KBM-7 (cell line): ENCODE results near the gene KRTAP12-2.
"Not testable (repeated sequence)": the region's sequence is repeated elsewhere in the genome, so short reads cannot be mapped to it uniquely, and the experiment has no call there.

Experiments used
- DNase-seq: peaks from one replicate; pipeline ENCODE4 v3.0.0-alpha.2; 2015
- in situ Hi-C: fragments of 300-500 bp; cut with MboI; formaldehyde crosslinking; loops from 2 replicates; pipeline ENCODE4 v1.14.3; 2020; ENCODE audit warnings: low sequenced_read_pairs, low pct_unique_long_range_greater_than_20kb, mixed read lengths

Gene KRTAP12-2

GRCh38 chr21:44703731-44704635, 37.3 kb upstream of the KRTAP12-2 start:
- DNase-seq = no peak
- in situ Hi-C loops = no loop called here

- DNase-seq = no peak
- in situ Hi-C loops = no loop called here
Measured at GRCh38 chr21:44702973-44703730, 36.4 kb upstream of the KRTAP12-2 start.

GRCh38 chr21:44702111-44702972, 35.6 kb upstream of the KRTAP12-2 start:
- in situ Hi-C loops = no loop called here
- no peak for DNase-seq

GRCh38 chr21:44701541-44701940, 34.8 kb upstream of the KRTAP12-2 start:
- in situ Hi-C loops = no loop called here
- DNase-seq = no peak

- DNase-seq = no peak
- in situ Hi-C loops = no loop called here
Measured at GRCh38 chr21:44701023-44701400, 34.3 kb upstream of the KRTAP12-2 start.

GRCh38 chr21:44700101-44701022, 33.6 kb upstream of the KRTAP12-2 start:
- DNase-seq = no peak
- in situ Hi-C loops = no loop called here

- no peak for DNase-seq
- in situ Hi-C loops = no loop called here
Measured at GRCh38 chr21:44699502-44700001, 32.8 kb upstream of the KRTAP12-2 start.

- in situ Hi-C loops = no loop called here
- DNase-seq = no peak
Measured at GRCh38 chr21:44697811-44698734, 31.3 kb upstream of the KRTAP12-2 start.

GRCh38 chr21:44697172-44697810, 30.6 kb upstream of the KRTAP12-2 start, which contains the start of gene KRTAP10-12:
Gene KRTAP10-12 (plus strand): TSS chr21:44697172. CDS start chr21:44697202, 30 bp downstream.
- in situ Hi-C loops, DNase-seq: not testable (repeated sequence)

- no peak for DNase-seq
- in situ Hi-C loops = no loop called here
Measured at GRCh38 chr21:44696572-44696971, 29.8 kb upstream of the KRTAP12-2 start.

- DNase-seq = no peak
- in situ Hi-C loops = no loop called here
Measured at GRCh38 chr21:44695641-44696040, 28.9 kb upstream of the KRTAP12-2 start.

GRCh38 chr21:44695184-44695583, 28.5 kb upstream of the KRTAP12-2 start:
- DNase-seq = no peak
- in situ Hi-C loops = no loop called here

GRCh38 chr21:44694776-44695175, 28.0 kb upstream of the KRTAP12-2 start:
- in situ Hi-C loops = no loop called here
- no peak for DNase-seq

- no peak for DNase-seq
- in situ Hi-C loops = no loop called here
Measured at GRCh38 chr21:44692798-44693512, 26.2 kb upstream of the KRTAP12-2 start.

- no peak for DNase-seq
- in situ Hi-C loops = no loop called here
Measured at GRCh38 chr21:44691686-44692085, 25.0 kb upstream of the KRTAP12-2 start.

- in situ Hi-C loops, DNase-seq: not testable (repeated sequence)
Measured at GRCh38 chr21:44689740-44690139, 23.0 kb upstream of the KRTAP12-2 start.
